Stimulated activated memory B cell treated with anti-CD40 and anti-IgM and Interleukin-4, amounts not matched to agents 10 μg/mL and 1 μg/mL and 100 μg/mL, for 72 hours (primary cell): ENCODE results near the gene FHOD3.

Experiments used
- ATAC-seq: fragments of 150-1000 bp; cut with Tn5 transposase; 2 replicates; pipeline ENCODE4 v1.10.0; 2021
- H3K27ac Mint-ChIP-seq: one replicate; pipeline ENCODE4 v1.8.0; 2022; ENCODE audit warnings: mild to moderate bottlenecking, mixed read lengths
- H3K27me3 Mint-ChIP-seq: one replicate; pipeline ENCODE4 v1.8.0; 2022; ENCODE audit warnings: mixed read lengths
- H3K36me3 Mint-ChIP-seq: one replicate; pipeline ENCODE4 v1.8.0; 2022; ENCODE audit warnings: mixed read lengths
- H3K4me1 Mint-ChIP-seq: one replicate; pipeline ENCODE4 v1.8.0; 2022; ENCODE audit warnings: mixed read lengths
- H3K4me3 Mint-ChIP-seq: one replicate; pipeline ENCODE4 v1.8.0; 2022; ENCODE audit warnings: mild to moderate bottlenecking, moderate library complexity, mixed read lengths
- H3K9me3 Mint-ChIP-seq: one replicate; pipeline ENCODE4 v1.8.0; 2022; ENCODE audit warnings: mixed read lengths

Gene FHOD3

DNA sequence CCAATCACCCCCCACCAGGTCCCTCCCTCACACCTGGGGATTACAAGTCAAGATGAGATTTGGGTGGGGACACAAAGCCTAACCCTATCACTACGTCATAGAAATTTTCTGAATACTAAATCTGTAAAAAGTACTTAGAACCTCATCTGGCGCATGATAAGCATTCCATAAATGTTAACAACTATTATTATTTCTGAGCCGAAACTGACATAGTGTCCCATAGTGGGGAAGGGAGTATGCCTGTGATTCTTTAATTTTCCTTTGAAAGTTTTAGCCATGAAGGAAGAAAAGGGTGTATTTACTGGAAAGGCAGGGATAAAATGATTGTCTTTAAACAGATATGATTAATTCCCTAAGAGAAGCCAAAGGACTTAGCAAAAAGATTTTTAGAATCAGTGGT, 71.4 kb downstream of the FHOD3 start:
- no peak overlapping the region for H3K4me3 Mint-ChIP-seq

DNA sequence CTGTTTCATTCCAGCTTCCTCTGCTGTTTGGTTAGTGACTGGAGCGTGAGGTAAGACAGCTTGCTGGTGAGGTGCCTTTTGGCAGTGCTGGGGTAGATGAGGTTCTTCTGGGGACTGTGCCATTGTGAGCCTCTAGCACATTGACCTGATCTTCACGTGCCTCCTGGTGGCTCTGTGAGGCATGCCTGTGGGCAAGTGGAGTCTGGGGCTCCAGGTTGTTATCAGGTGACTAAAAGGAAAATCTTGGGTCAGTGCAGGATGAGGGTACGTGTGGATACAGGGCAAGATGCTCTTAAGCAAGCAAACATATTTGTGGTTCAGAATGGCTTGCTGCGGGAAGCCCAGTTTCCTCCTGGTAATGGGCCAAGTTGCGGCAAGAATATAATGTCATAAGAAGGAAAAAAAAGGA, 75.4 kb downstream of the FHOD3 start:
- Mint-ChIP-seq H3K27ac (no peak overlapping the region), H3K9me3 (peaks cover 4% of the 10 kb centered on the region), H3K4me1 (no peaks in the 10 kb centered on the region), H3K27me3 (peaks cover 42% of the 10 kb centered on the region), H3K36me3 (no peaks in the 10 kb centered on the region), H3K4me3 (no peak overlapping the region)
- ATAC-seq: no peak

More for the DNA sequence above, 71.4 kb downstream of the FHOD3 start:
- peaks cover 8% of the 10 kb centered on the region for H3K9me3 Mint-ChIP-seq
- H3K36me3 Mint-ChIP-seq: no peaks in the 10 kb centered on the region
- no peaks in the 10 kb centered on the region for H3K4me1 Mint-ChIP-seq
- no peak overlapping the region for H3K27ac Mint-ChIP-seq
- H3K27me3 Mint-ChIP-seq: peaks cover 43% of the 10 kb centered on the region
- no peak for ATAC-seq

- H3K4me3 Mint-ChIP-seq: no peak overlapping the region
- no peak for ATAC-seq
- no peak overlapping the region for H3K27ac Mint-ChIP-seq
- peaks cover 4% of the 10 kb centered on the region for H3K9me3 Mint-ChIP-seq
- no peaks in the 10 kb centered on the region for H3K4me1 Mint-ChIP-seq
- peaks cover 47% of the 10 kb centered on the region for H3K27me3 Mint-ChIP-seq
- H3K36me3 Mint-ChIP-seq: no peaks in the 10 kb centered on the region
Measured at GRCh38 chr18:36374262-36374661, 76.7 kb downstream of the FHOD3 start.

- peaks cover 4% of the 10 kb centered on the region for H3K9me3 Mint-ChIP-seq
- no peak overlapping the region for H3K4me3 Mint-ChIP-seq
- H3K27ac Mint-ChIP-seq: no peak overlapping the region
- ATAC-seq: no peak
- no peaks in the 10 kb centered on the region for H3K4me1 Mint-ChIP-seq
- peaks cover 48% of the 10 kb centered on the region for H3K27me3 Mint-ChIP-seq
- no peaks in the 10 kb centered on the region for H3K36me3 Mint-ChIP-seq
Measured at GRCh38 chr18:36375118-36375517, 77.6 kb downstream of the FHOD3 start.

GRCh38 chr18:36376361-36376760, 78.8 kb downstream of the FHOD3 start:
- Mint-ChIP-seq H3K27ac (no peak overlapping the region), H3K4me1 (no peaks in the 10 kb centered on the region), H3K36me3 (no peaks in the 10 kb centered on the region), H3K4me3 (no peak overlapping the region), H3K9me3 (peaks cover 4% of the 10 kb centered on the region), H3K27me3 (peaks cover 59% of the 10 kb centered on the region)
- ATAC-seq: no peak

- H3K27ac Mint-ChIP-seq: no peak overlapping the region
Measured at GRCh38 chr18:36377626-36378025, 80.1 kb downstream of the FHOD3 start.

DNA sequence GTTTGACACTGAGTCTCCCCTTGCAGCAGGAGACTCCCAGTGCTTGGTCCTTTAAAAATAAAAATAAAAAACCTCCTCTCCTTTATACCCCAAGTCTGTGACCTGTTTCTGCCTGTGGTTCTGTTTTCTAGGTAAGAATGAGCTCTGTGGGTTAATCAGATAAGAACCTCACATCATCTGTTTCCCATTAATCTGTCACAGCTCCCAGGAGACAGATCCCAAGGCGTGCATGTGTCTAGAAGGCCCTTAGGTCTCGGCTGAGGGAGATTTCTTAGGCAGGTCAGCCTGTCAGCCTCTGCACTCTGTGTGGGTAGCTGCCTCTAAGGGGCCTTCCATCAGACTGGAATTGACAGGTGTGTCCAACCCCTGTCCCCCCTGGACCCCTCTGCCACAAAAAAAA, 80.7 kb downstream of the FHOD3 start:
- peaks cover 49% of the 10 kb centered on the region for H3K27me3 Mint-ChIP-seq
- H3K36me3 Mint-ChIP-seq: no peaks in the 10 kb centered on the region
- no peaks in the 10 kb centered on the region for H3K4me1 Mint-ChIP-seq
- no peak overlapping the region for H3K4me3 Mint-ChIP-seq
- ATAC-seq: no peak
- no peak overlapping the region for H3K27ac Mint-ChIP-seq
- no peaks in the 10 kb centered on the region for H3K9me3 Mint-ChIP-seq

More at GRCh38 chr18:36377626-36378025, 80.1 kb downstream of the FHOD3 start:
- ATAC-seq: peak; percentile 4
- no peaks in the 10 kb centered on the region for H3K4me1 Mint-ChIP-seq
- H3K27me3 Mint-ChIP-seq: peaks cover 55% of the 10 kb centered on the region
- H3K36me3 Mint-ChIP-seq: no peaks in the 10 kb centered on the region
- H3K4me3 Mint-ChIP-seq: no peak overlapping the region
- no peaks in the 10 kb centered on the region for H3K9me3 Mint-ChIP-seq

GRCh38 chr18:36379435-36379984, 82.0 kb downstream of the FHOD3 start:
- Mint-ChIP-seq H3K36me3 (no peaks in the 10 kb centered on the region), H3K4me1 (no peaks in the 10 kb centered on the region), H3K4me3 (no peak overlapping the region), H3K9me3 (no peaks in the 10 kb centered on the region), H3K27ac (no peak overlapping the region), H3K27me3 (peaks cover 45% of the 10 kb centered on the region)
- ATAC-seq: no peak

DNA sequence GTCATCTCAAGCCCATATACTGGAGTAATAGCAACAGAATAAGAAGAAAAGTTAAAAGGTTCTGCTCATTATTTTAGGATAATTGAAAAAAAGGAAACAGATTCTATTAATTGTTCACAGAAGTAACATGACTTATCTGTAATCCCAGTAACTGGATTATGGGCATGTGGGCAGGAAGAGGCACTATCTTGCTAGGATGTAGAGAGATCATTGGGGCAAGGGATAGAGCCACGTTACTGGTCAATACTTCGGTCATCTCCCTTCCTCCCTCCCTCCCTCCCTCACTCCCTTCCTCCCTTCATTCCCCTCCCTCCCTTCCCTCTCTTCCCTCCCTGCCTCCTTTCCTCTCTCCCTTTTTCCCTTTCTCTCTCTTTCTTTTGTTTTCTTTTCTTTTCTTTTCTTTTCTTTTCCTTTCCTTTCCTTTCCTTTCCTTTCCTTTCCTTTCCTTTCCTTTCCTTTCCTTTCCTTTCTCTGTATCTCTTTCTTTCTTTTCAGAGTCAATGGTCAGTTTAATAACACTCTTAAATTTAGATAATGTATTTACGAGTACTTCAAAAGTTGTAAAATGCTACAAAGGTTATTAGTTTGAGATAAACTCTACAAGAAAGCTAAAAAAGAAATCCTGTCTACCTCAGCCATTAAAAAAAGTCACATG, 82.8 kb downstream of the FHOD3 start:
- Mint-ChIP-seq H3K4me3 (no peak overlapping the region), H3K4me1 (no peaks in the 10 kb centered on the region), H3K27ac (no peak overlapping the region), H3K36me3 (no peaks in the 10 kb centered on the region), H3K27me3 (peaks cover 41% of the 10 kb centered on the region), H3K9me3 (no peaks in the 10 kb centered on the region)
- ATAC-seq: no peak

DNA sequence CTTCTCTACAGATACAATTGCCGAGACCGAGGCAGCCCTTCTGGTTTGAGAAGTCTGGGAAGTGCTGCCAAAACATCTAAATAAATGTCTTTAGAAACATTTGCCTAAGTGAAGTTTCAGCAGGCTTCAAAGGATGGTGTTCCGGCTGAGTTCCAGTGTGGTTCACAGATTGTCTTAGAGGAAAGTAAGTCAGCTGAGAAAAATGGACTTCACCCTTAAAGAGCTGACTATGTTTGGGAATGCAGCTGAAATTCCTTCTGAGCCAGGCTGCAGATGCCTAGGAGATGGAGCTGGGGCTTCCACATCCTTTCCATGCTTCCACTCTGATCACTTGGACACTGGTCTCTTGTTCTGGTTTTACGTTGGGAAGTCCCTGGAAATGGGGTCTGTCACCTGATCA, 83.6 kb downstream of the FHOD3 start:
- Mint-ChIP-seq H3K27ac (no peak overlapping the region), H3K36me3 (no peaks in the 10 kb centered on the region), H3K4me3 (no peak overlapping the region), H3K4me1 (no peaks in the 10 kb centered on the region), H3K9me3 (no peaks in the 10 kb centered on the region), H3K27me3 (peaks cover 33% of the 10 kb centered on the region)
- no peak for ATAC-seq

GRCh38 chr18:36382854-36383253, 85.3 kb downstream of the FHOD3 start:
- Mint-ChIP-seq H3K4me1 (no peaks in the 10 kb centered on the region), H3K9me3 (no peaks in the 10 kb centered on the region), H3K27me3 (peaks cover 27% of the 10 kb centered on the region), H3K36me3 (no peaks in the 10 kb centered on the region), H3K4me3 (no peak overlapping the region), H3K27ac (no peak overlapping the region)
- peak; percentile 40 for ATAC-seq

GRCh38 chr18:36386150-36386920, 88.8 kb downstream of the FHOD3 start:
- H3K27me3 Mint-ChIP-seq: peaks cover 23% of the 10 kb centered on the region

DNA sequence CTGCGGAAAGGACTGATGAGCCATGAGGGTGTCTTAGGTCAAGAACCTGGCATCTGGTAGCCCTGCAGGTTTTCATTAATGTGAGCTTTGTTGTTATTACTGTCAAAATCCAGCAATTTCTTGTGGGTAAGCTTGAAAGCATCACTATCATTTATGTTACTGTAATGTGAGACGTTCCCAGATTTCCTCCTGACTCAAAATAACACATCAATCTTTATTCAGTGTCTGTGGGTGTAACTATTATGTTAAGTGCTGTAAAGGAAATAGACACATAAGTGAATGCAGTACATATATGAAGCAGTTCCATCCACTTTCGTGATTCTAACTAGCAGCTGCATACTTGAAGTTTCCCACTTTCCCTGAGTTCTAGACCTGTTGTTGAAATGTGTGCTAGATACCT, 89.8 kb downstream of the FHOD3 start:
- Mint-ChIP-seq H3K27me3 (peaks cover 14% of the 10 kb centered on the region), H3K36me3 (no peaks in the 10 kb centered on the region), H3K4me1 (peaks cover 7% of the 10 kb centered on the region), H3K9me3 (no peaks in the 10 kb centered on the region), H3K4me3 (no peak overlapping the region), H3K27ac (no peak overlapping the region)
- no peak for ATAC-seq

More at GRCh38 chr18:36386150-36386920, 88.8 kb downstream of the FHOD3 start:
- no peaks in the 10 kb centered on the region for H3K36me3 Mint-ChIP-seq
- no peak overlapping the region for H3K4me3 Mint-ChIP-seq
- no peaks in the 10 kb centered on the region for H3K9me3 Mint-ChIP-seq
- peaks cover 7% of the 10 kb centered on the region for H3K4me1 Mint-ChIP-seq
- H3K27ac Mint-ChIP-seq: no peak overlapping the region
- ATAC-seq: no peak

DNA sequence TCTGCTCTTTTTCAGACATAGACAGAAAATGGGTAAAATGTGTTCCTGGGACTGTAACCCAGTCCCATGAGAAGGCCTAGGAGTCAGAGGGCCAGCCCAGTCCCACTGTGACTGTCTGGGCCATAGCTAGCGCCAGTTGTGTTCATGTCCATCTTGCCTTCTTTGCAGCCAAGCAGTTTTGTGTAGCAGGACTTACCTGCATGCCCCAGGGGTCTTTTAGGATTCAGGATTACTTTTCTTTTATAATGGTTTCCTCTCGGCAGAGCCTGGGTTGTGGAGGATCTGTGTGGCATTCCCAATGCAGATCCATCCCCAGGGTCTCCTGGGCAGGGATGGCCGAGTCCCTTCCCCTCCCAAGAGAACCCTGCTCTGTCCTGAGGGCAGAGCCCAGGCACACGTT, 90.8 kb downstream of the FHOD3 start:
- peaks cover 14% of the 10 kb centered on the region for H3K27me3 Mint-ChIP-seq
- no peak for ATAC-seq
- peaks cover 7% of the 10 kb centered on the region for H3K4me1 Mint-ChIP-seq
- no peaks in the 10 kb centered on the region for H3K36me3 Mint-ChIP-seq
- H3K4me3 Mint-ChIP-seq: no peak overlapping the region
- H3K27ac Mint-ChIP-seq: no peak overlapping the region
- H3K9me3 Mint-ChIP-seq: no peaks in the 10 kb centered on the region

DNA sequence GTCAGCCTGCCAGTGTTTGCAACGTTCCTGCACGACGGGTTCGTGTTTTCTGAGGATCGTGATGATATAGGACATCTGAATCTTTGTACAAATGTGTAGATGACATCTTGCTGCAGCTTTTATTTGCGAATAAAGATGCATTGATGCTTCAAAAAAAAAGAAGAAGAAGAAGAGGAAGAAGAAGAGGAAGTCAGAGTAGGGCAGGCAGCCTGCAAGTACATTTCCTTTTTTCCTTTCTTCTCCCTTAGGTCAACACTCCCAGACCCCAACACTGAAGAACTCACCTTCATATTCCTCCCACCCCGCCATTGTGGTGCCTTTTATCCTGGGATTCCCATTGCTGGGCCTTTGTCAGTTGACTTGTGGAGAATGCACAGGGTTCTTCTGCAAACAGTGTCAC, 91.5 kb downstream of the FHOD3 start:
- H3K27ac Mint-ChIP-seq: no peak overlapping the region
- peaks cover 2% of the 10 kb centered on the region for H3K9me3 Mint-ChIP-seq
- peaks cover 7% of the 10 kb centered on the region for H3K4me1 Mint-ChIP-seq
- no peak overlapping the region for H3K4me3 Mint-ChIP-seq
- no peak for ATAC-seq
- H3K36me3 Mint-ChIP-seq: no peaks in the 10 kb centered on the region
- peaks cover 20% of the 10 kb centered on the region for H3K27me3 Mint-ChIP-seq
